ENCODE measurements around the gene PDZD4.

DNA sequence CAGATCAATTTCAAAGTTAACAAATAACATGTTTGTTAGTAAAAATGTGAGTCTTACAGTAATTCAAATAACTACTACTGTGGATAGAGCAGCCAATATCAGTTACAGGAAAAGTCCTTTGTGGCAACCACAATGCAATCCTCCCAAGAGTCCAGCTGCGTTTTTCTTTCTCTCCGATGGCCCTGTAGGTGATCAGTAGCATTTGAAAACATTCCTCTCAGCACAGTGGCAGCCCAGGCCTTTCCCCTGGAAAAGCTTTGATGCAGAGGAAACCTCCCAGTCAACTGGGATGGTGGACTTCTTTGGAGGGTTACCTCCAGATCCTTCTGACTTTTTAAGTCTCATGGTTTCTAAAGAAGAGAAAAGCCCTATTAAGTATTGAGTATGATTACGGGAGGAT, 18.0 kb upstream of the PDZD4 start:
- TF ChIP-seq, protein P1, sequence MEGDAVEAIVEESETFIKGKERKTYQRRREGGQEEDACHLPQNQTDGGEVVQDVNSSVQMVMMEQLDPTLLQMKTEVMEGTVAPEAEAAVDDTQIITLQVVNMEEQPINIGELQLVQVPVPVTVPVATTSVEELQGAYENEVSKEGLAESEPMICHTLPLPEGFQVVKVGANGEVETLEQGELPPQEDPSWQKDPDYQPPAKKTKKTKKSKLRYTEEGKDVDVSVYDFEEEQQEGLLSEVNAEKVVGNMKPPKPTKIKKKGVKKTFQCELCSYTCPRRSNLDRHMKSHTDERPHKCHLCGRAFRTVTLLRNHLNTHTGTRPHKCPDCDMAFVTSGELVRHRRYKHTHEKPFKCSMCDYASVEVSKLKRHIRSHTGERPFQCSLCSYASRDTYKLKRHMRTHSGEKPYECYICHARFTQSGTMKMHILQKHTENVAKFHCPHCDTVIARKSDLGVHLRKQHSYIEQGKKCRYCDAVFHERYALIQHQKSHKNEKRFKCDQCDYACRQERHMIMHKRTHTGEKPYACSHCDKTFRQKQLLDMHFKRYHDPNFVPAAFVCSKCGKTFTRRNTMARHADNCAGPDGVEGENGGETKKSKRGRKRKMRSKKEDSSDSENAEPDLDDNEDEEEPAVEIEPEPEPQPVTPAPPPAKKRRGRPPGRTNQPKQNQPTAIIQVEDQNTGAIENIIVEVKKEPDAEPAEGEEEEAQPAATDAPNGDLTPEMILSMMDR (IDR thresholded peaks at IDR 0.05): no peak
- no peak for TF ChIP-seq POLR2A (IDR thresholded peaks at IDR 0.05)
